Measurements from ENCODE around the gene RECQL5.

GRCh38 chr17:75584849-75585175, 82.1 kb downstream of the RECQL5 start:
- no peak for TF ChIP-seq CTCF (IDR thresholded peaks at IDR 0.05)
- TF ChIP-seq EP300 (IDR thresholded peaks at IDR 0.05): no peak

All from esophagus muscularis mucosa (tissue), 3 donors.